ENCODE data around the gene ADAMTS2. TPM values are rescaled to one million over a fixed set of nuclear protein-coding genes. Genes with fewer than 3 reads are reported as not detected.
A peak's percentile ranks its signal among the peaks of the same experiment; 100 is the strongest.

Gene ADAMTS2
- total and polyA plus RNA-seq, 2 donors (not counting 1 experiment from before 2014, with no cell fraction given) = 16.2 to 70.2 TPM

GRCh38 chr5:179267071-179267670 lies 78.1 kb downstream of the ADAMTS2 start:
- Histone ChIP-seq H3K79me2 (ENCODE audit: control insufficient read depth, insufficient read depth, low read length) (peaks cover 34% of the 10 kb centered on the region), H4K20me1 (ENCODE audit: control insufficient read depth, extremely low read depth, insufficient read depth, low read length) (no peaks in the 10 kb centered on the region), H3K27me3 (ENCODE audit: control insufficient read depth, insufficient read depth, low read length) (no peaks in the 10 kb centered on the region), H3K4me3 (replicated peaks in 1 of 4; ENCODE audit: control extremely low read depth in 1 of 4, insufficient read depth in 1 of 4, low read depth in 3 of 4, low read length in 4 of 4) (no peak overlapping the region), H3K9me3 (ENCODE audit: control insufficient read depth, insufficient read depth, low read depth, low read length) (no peaks in the 10 kb centered on the region), H3K9ac (ENCODE audit: insufficient read depth, low read length) (peak overlapping the region; percentile 42), H3K27ac (ENCODE audit: insufficient read depth, low read length) (peak overlapping the region; percentile 98), H2AFZ (ENCODE audit: low read length) (no peak overlapping the region), H3K4me1 (ENCODE audit: control insufficient read depth, extremely low read depth, insufficient read depth, low read length) (peaks cover 65% of the 10 kb centered on the region), H3K4me2 (ENCODE audit: extremely low read depth, insufficient read depth, low read length) (no peak overlapping the region), H3K36me3 (ENCODE audit: control insufficient read depth, insufficient read depth, low read length) (peaks cover 11% of the 10 kb centered on the region)
- TF ChIP-seq EZH2 (IDR thresholded peaks at IDR 0.05; ENCODE audit: low read length, missing control alignments) (no peak), CTCF (conservative IDR thresholded peaks at IDR 0.05 in 1 of 2, IDR thresholded peaks at IDR 0.05 in 1 of 2; ENCODE audit: low read depth in 1 of 2, low read length in 2 of 2) (no peak)
- no peak for DNase-seq (ENCODE audit: low read depth in 2 of 2)

GRCh38 chr5:179266291-179267070 lies 78.8 kb downstream of the ADAMTS2 start:
- Histone ChIP-seq H3K79me2 (ENCODE audit: control insufficient read depth, insufficient read depth, low read length) (peaks cover 35% of the 10 kb centered on the region), H3K9me3 (ENCODE audit: control insufficient read depth, insufficient read depth, low read depth, low read length) (no peaks in the 10 kb centered on the region), H4K20me1 (ENCODE audit: control insufficient read depth, extremely low read depth, insufficient read depth, low read length) (no peaks in the 10 kb centered on the region), H3K4me2 (ENCODE audit: extremely low read depth, insufficient read depth, low read length) (peak overlapping the region; percentile 65), H3K36me3 (ENCODE audit: control insufficient read depth, insufficient read depth, low read length) (peaks cover 8% of the 10 kb centered on the region), H3K4me1 (ENCODE audit: control insufficient read depth, extremely low read depth, insufficient read depth, low read length) (peaks cover 66% of the 10 kb centered on the region), H3K4me3 (replicated peaks in 1 of 4; ENCODE audit: control extremely low read depth in 1 of 4, insufficient read depth in 1 of 4, low read depth in 3 of 4, low read length in 4 of 4) (no peak overlapping the region), H3K9ac (ENCODE audit: insufficient read depth, low read length) (peak overlapping the region; percentile 69), H3K27me3 (ENCODE audit: control insufficient read depth, insufficient read depth, low read length) (no peaks in the 10 kb centered on the region), H3K27ac (ENCODE audit: insufficient read depth, low read length) (peak overlapping the region; percentile 98), H2AFZ (ENCODE audit: low read length) (no peak overlapping the region)
- DNase-seq (ENCODE audit: low read depth in 2 of 2) = no peak
- no peak for TF ChIP-seq CTCF (conservative IDR thresholded peaks at IDR 0.05 in 1 of 2, IDR thresholded peaks at IDR 0.05 in 1 of 2; ENCODE audit: low read depth in 1 of 2, low read length in 2 of 2)
- TF ChIP-seq EZH2 (IDR thresholded peaks at IDR 0.05; ENCODE audit: low read length, missing control alignments) = no peak

- Histone ChIP-seq H3K79me2 (ENCODE audit: control insufficient read depth, insufficient read depth, low read length) (peaks cover 35% of the 10 kb centered on the region), H3K4me2 (ENCODE audit: extremely low read depth, insufficient read depth, low read length) (peak overlapping the region; percentile 73), H3K36me3 (ENCODE audit: control insufficient read depth, insufficient read depth, low read length) (peaks cover 8% of the 10 kb centered on the region), H2AFZ (ENCODE audit: low read length) (no peak overlapping the region), H3K27ac (ENCODE audit: insufficient read depth, low read length) (peak overlapping the region; percentile 98), H3K4me1 (ENCODE audit: control insufficient read depth, extremely low read depth, insufficient read depth, low read length) (peaks cover 60% of the 10 kb centered on the region), H3K9ac (ENCODE audit: insufficient read depth, low read length) (peak overlapping the region; percentile 79), H3K9me3 (ENCODE audit: control insufficient read depth, insufficient read depth, low read depth, low read length) (no peaks in the 10 kb centered on the region), H4K20me1 (ENCODE audit: control insufficient read depth, extremely low read depth, insufficient read depth, low read length) (no peaks in the 10 kb centered on the region), H3K4me3 (replicated peaks in 1 of 4; ENCODE audit: control extremely low read depth in 1 of 4, insufficient read depth in 1 of 4, low read depth in 3 of 4, low read length in 4 of 4) (peak overlapping the region in 1 of 4 experiments; percentile 28), H3K27me3 (ENCODE audit: control insufficient read depth, insufficient read depth, low read length) (no peaks in the 10 kb centered on the region)
- DNase-seq (ENCODE audit: low read depth in 2 of 2) = peak; percentile 99
- TF ChIP-seq EZH2 (IDR thresholded peaks at IDR 0.05; ENCODE audit: low read length, missing control alignments) (no peak), CTCF (conservative IDR thresholded peaks at IDR 0.05 in 1 of 2, IDR thresholded peaks at IDR 0.05 in 1 of 2; ENCODE audit: low read depth in 1 of 2, low read length in 2 of 2) (no peak)
These were observed 79.6 kb downstream of the ADAMTS2 start for GRCh38 chr5:179265514-179266290.
